HFF-Myc (cell line): ENCODE measurements around the gene OSBPL6.

Experiments
- DNase-seq: peaks from one replicate; pipeline ENCODE4 v3.0.0-alpha.2; 2011; ENCODE audit warnings: low read depth; ENCODE audit errors: extremely low read depth
- H3K4me3 ChIP-seq: replicated peaks from 2 replicates; pipeline ENCODE4 v1.5.1; 2011; ENCODE audit warnings: low read depth, mild to moderate bottlenecking, control low read depth, low read length
- TF ChIP-seq, protein P1 (sequence below): IDR thresholded peaks from 2 replicates; pipeline ENCODE4 v1.5.1; 2012; ENCODE audit warnings: mild to moderate bottlenecking, low read depth, low read length, control low read depth; ENCODE audit errors: missing control alignments

OSBPL6 gene

DNA sequence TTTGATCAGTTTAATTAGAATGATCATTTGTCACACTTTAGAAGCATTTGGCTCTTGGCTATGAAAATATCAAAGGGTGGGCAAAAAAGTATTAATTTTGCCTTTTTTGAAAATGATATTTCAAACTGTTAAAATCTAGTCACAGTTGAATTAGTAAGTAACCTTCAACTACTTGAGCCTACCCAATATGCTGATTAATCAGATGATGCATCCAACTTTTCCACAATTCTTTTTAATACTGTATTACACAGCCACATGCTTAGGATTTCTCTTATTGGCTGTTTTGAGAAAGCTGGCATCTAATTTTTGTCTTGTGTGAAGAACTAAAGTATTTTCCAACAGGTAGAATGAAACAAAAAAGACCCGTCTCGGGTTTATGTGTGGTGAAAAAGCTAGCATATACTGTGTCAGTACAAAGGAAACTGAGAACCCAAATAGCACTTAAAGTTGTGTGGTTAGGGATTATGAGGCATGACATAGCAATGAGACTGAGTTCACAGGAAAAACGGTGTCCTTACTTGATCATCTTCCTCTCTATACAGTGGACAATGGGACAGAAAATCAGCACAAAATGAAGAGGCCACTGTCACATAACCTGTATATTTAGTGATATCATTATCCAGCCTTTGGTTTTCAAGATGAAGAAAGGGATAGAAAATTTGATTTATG, 11.7 kb downstream of the OSBPL6 start:
- H3K4me3 ChIP-seq: no peak overlapping the region
- DNase-seq: no peak
- TF ChIP-seq, protein P1, sequence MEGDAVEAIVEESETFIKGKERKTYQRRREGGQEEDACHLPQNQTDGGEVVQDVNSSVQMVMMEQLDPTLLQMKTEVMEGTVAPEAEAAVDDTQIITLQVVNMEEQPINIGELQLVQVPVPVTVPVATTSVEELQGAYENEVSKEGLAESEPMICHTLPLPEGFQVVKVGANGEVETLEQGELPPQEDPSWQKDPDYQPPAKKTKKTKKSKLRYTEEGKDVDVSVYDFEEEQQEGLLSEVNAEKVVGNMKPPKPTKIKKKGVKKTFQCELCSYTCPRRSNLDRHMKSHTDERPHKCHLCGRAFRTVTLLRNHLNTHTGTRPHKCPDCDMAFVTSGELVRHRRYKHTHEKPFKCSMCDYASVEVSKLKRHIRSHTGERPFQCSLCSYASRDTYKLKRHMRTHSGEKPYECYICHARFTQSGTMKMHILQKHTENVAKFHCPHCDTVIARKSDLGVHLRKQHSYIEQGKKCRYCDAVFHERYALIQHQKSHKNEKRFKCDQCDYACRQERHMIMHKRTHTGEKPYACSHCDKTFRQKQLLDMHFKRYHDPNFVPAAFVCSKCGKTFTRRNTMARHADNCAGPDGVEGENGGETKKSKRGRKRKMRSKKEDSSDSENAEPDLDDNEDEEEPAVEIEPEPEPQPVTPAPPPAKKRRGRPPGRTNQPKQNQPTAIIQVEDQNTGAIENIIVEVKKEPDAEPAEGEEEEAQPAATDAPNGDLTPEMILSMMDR: no peak

DNA sequence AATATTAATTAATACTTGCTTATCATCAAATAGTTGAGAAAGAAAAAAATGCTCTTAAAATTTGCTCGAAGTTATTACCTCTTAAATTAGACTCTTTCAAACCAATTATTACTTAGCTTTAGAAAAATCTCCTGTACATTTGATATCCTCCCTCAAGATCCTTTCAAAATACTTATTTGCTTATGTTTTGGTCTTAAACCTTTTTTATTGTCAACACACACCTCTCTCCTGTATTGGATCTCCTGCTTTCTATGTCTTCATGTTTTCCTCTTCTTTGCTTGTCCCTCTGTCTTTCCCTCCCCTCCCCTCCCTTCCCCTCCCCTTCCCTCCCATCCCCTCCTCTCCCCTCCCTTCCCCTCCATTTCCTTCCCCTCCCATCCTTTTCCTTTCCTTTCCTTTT, 14.0 kb downstream of the OSBPL6 start:
- no peak for DNase-seq
- no peak overlapping the region for H3K4me3 ChIP-seq
- TF ChIP-seq, protein P1: no peak

DNA sequence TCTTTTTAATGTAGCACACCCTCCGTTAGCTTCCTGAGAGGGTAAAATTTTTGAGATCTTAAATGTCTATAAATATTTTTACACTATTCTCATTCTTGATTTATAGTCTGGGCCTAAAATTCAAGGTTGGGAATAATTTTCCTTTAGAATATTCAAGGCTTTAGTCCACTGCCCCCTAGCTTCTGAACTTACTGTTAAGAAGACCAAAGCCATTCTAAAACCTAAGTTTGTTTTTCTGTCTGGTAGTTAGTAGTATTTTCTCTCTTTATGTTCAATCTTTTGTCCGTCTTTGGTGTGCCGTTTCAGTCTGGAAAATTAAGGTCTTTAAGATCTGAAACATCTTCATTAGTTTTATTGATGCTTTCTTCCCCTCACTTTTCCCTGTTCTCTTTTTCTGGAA, 14.5 kb downstream of the OSBPL6 start:
- TF ChIP-seq, protein P1: peak; percentile 23
- DNase-seq: no peak
- H3K4me3 ChIP-seq: no peak overlapping the region

DNA sequence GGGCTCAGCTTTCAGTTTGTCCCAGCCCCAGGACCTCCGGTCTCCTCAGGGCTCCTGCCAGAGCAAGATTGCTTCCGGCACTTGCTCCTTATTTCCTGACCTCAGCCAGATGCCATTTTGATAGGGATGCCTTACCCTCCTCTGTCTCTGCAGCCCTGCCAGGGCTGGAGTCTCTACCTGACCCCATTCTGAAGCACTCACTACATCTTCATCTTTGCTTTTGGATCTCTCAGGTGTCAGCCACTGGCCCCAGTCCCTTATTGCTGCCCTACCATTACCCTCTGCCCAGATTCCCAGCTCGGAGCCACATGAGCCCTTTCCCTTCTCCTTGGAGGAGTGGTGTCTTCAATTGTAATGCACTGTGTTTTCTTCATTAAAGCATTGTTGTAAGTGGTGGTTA, 17.1 kb downstream of the OSBPL6 start:
- TF ChIP-seq, protein P1: no peak
- no peak for DNase-seq
- H3K4me3 ChIP-seq: no peak overlapping the region

DNA sequence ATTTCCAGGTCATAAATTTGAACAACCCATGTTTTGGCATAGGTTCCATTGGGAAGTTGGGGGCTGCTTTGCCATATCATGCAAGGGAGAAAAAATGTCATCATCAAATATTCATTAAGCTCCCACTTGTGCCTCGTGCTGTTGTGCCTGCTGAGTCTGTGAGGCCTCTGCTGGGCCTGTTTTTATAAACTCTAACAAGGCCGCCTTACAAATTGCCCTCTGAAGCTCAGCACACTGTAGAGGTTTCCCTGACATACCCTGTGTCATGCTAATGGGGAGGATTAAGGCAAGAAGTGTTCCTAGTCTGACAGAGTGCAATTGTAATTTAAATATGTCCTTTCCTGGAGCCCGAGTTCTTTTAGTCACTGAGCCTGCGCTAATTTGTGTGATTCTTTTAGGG, 17.6 kb downstream of the OSBPL6 start:
- TF ChIP-seq, protein P1: no peak
- no peak for DNase-seq
- no peak overlapping the region for H3K4me3 ChIP-seq

DNA sequence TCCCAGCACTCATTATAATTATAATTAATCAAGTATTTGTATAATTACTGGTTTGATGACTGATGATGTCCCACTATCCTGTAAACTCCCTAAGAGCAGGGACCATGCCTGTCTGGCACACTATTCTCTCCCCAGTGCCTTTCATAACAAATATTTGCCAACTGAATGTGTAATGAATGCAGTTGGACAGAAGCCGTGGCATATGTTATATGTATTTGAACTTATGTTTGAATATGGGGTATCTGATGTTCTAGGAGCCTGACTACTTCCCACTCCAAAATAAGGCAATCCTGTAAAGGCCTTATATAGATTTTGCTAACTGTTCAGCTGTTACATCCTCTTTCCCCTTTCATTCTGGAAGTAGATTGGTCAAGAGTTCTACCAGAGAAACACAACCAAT, 19.7 kb downstream of the OSBPL6 start:
- no peak for DNase-seq
- no peak overlapping the region for H3K4me3 ChIP-seq
- TF ChIP-seq, protein P1: no peak

DNA sequence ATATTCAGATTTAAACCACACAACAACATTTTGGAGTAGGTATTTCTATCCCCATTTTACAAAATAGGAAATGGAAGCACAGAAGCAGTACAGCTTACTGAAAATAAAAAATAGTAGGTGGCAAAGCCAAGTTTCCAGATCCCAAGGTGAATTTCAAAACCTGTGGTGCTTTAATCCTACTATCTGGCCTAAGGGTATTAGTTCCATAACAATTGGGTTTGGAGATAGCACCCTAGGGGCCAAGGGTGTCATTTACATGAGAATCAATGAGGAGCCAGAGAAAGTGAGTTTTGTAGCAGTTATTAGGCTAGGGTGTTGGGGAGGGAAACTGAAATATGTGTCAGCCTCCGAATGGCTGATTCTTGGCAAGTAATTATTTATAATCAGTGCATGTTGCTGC, 24.9 kb downstream of the OSBPL6 start:
- TF ChIP-seq, protein P1: no peak

More for the DNA sequence above, 24.9 kb downstream of the OSBPL6 start:
- no peak overlapping the region for H3K4me3 ChIP-seq
- DNase-seq: no peak
